DND-41 (cell line): Measurements from ENCODE around the gene SNPH.

Experiments used
- ATAC-seq: fragments of 200-7000 bp; cut with Tn5 transposase; 3 replicates; pipeline ENCODE4 v1.9.1; 2021; ENCODE audit warnings: low read depth; ENCODE audit not compliant: insufficient read depth
- DNase-seq: peaks from one replicate; pipeline ENCODE4 v3.0.0-alpha.2; 2020
- H2AFZ ChIP-seq: 2 replicates; pipeline ENCODE4 v1.6.0; 2012; ENCODE audit warnings: low read depth, low read length
- H3K27ac ChIP-seq: 2 replicates; pipeline ENCODE4 v1.5.1; 2012; ENCODE audit warnings: low read length, inconsistent platforms
- H3K27me3 ChIP-seq: fragments of 200-600 bp; sonication (generic); 2 replicates; pipeline ENCODE4 v1.6.0; 2012; ENCODE audit warnings: low read length, mild to moderate bottlenecking, inconsistent platforms; ENCODE audit not compliant: insufficient read depth, poor library complexity
- H3K36me3 ChIP-seq: 2 replicates; pipeline ENCODE4 v1.5.1; 2012; ENCODE audit warnings: low read length, inconsistent platforms; ENCODE audit not compliant: insufficient read depth
- H3K4me1 ChIP-seq: 2 replicates; pipeline ENCODE4 v1.5.1; 2012; ENCODE audit warnings: mild to moderate bottlenecking, low read length; ENCODE audit not compliant: insufficient read depth
- H3K4me2 ChIP-seq: 2 replicates; pipeline ENCODE4 v1.6.0; 2012; ENCODE audit warnings: mild to moderate bottlenecking, moderate library complexity, low read length, inconsistent platforms; ENCODE audit not compliant: insufficient read depth
- H3K4me3 ChIP-seq, 2 experiments: fragments of 200-600 bp in 1 of 2; shearing (Covaris generic) in 1 of 2; 2 replicates each; pipeline ENCODE4 v1.5.1; 2012 to 2016; ENCODE audit warnings: inconsistent platforms in 2 of 2, low read length in 2 of 2, mild to moderate bottlenecking in 2 of 2, low read depth in 1 of 2, moderate library complexity in 1 of 2
- H3K79me2 ChIP-seq: 2 replicates; pipeline ENCODE4 v1.6.0; 2012; ENCODE audit warnings: low read length, inconsistent platforms; ENCODE audit not compliant: insufficient read depth
- H3K9ac ChIP-seq: 2 replicates; pipeline ENCODE4 v1.6.0; 2012; ENCODE audit warnings: low read depth, mild to moderate bottlenecking, inconsistent platforms, low read length, moderate library complexity
- H3K9me3 ChIP-seq: 2 replicates; pipeline ENCODE4 v1.5.1; 2012; ENCODE audit warnings: low read length, moderate library complexity, mild to moderate bottlenecking, inconsistent platforms; ENCODE audit not compliant: insufficient read depth, severe bottlenecking
- H4K20me1 ChIP-seq: 2 replicates; pipeline ENCODE4 v1.6.0; 2012; ENCODE audit warnings: low read length; ENCODE audit not compliant: insufficient read depth
- CTCF ChIP-seq: IDR thresholded peaks from 2 replicates; pipeline ENCODE4 v1.5.1; 2012; ENCODE audit warnings: borderline replicate concordance, low read length, moderate library complexity, mild to moderate bottlenecking; ENCODE audit not compliant: poor library complexity, severe bottlenecking; ENCODE audit errors: extremely low read depth
- EZH2 ChIP-seq: IDR thresholded peaks from 3 replicates; pipeline ENCODE4 v1.6.1; 2012; ENCODE audit warnings: borderline replicate concordance, low read depth, mild to moderate bottlenecking, moderate library complexity, low read length, inconsistent platforms; ENCODE audit not compliant: severe bottlenecking

SNPH gene

GRCh38 chr20:1283522-1284510 is 17.7 kb downstream of the SNPH start:
- peaks cover 2% of the 10 kb centered on the region; the same call in 1 of the 2 replicates for H4K20me1 ChIP-seq
- H3K9ac ChIP-seq: no peak overlapping the region
- TF ChIP-seq EZH2 (no peak), CTCF (no peak)
- H3K27ac ChIP-seq: no peak overlapping the region
- H3K36me3 ChIP-seq: no peaks in the 10 kb centered on the region
- H3K4me2 ChIP-seq: no peak overlapping the region
- H3K79me2 ChIP-seq: no peaks in the 10 kb centered on the region
- H2AFZ ChIP-seq: no peak overlapping the region
- peaks cover 9% of the 10 kb centered on the region; the same call in 1 of the 2 replicates for H3K4me1 ChIP-seq
- H3K9me3 ChIP-seq: no peaks in the 10 kb centered on the region
- H3K27me3 ChIP-seq: peaks cover 37% of the 10 kb centered on the region
- no peak for DNase-seq
- H3K4me3 ChIP-seq: no peak overlapping the region
- no peak for ATAC-seq

- Histone ChIP-seq H3K27ac (no peak overlapping the region), H3K9me3 (no peaks in the 10 kb centered on the region), H3K4me1 (peaks cover 9% of the 10 kb centered on the region; the same call in 1 of the 2 replicates), H3K4me3 (no peak overlapping the region), H3K79me2 (no peaks in the 10 kb centered on the region), H4K20me1 (no peaks in the 10 kb centered on the region; the same call in 1 of the 2 replicates), H3K4me2 (no peak overlapping the region), H3K9ac (no peak overlapping the region), H3K36me3 (no peaks in the 10 kb centered on the region), H3K27me3 (peaks cover 30% of the 10 kb centered on the region), H2AFZ (no peak overlapping the region)
- DNase-seq: peak; percentile 55
- ATAC-seq: peak; percentile 78
- TF ChIP-seq EZH2 (no peak), CTCF (no peak)
Measured at GRCh38 chr20:1286267-1287024, 20.4 kb downstream of the SNPH start.

GRCh38 chr20:1287306-1287705 is 21.2 kb downstream of the SNPH start:
- H3K79me2 ChIP-seq: no peaks in the 10 kb centered on the region
- no peak overlapping the region for H3K27ac ChIP-seq
- no peaks in the 10 kb centered on the region for H3K9me3 ChIP-seq
- no peak overlapping the region for H3K9ac ChIP-seq
- no peak overlapping the region for H3K4me2 ChIP-seq
- no peaks in the 10 kb centered on the region; the same call in 1 of the 2 replicates for H4K20me1 ChIP-seq
- TF ChIP-seq EZH2 (no peak), CTCF (no peak)
- ATAC-seq (peak; percentile 34; the same call in 1 of the 3 replicates), DNase-seq (no peak)
- H2AFZ ChIP-seq: no peak overlapping the region
- peaks cover 9% of the 10 kb centered on the region; the same call in 1 of the 2 replicates for H3K4me1 ChIP-seq
- H3K27me3 ChIP-seq: peaks cover 30% of the 10 kb centered on the region
- H3K4me3 ChIP-seq: no peak overlapping the region
- H3K36me3 ChIP-seq: no peaks in the 10 kb centered on the region
